Erythroblast (primary cell): Measurements from ENCODE around the gene GTPBP1.

Source experiments
- GATA1 ChIP-seq: IDR thresholded peaks from 2 replicates; pipeline ENCODE4 v1.6.1; 2011; ENCODE audit warnings: low read depth, mild to moderate bottlenecking, control low read depth, low read length, moderate library complexity
- POLR2A ChIP-seq: IDR thresholded peaks from 2 replicates; pipeline ENCODE4 v1.6.1; 2011; ENCODE audit warnings: mild to moderate bottlenecking, low read length

DNA sequence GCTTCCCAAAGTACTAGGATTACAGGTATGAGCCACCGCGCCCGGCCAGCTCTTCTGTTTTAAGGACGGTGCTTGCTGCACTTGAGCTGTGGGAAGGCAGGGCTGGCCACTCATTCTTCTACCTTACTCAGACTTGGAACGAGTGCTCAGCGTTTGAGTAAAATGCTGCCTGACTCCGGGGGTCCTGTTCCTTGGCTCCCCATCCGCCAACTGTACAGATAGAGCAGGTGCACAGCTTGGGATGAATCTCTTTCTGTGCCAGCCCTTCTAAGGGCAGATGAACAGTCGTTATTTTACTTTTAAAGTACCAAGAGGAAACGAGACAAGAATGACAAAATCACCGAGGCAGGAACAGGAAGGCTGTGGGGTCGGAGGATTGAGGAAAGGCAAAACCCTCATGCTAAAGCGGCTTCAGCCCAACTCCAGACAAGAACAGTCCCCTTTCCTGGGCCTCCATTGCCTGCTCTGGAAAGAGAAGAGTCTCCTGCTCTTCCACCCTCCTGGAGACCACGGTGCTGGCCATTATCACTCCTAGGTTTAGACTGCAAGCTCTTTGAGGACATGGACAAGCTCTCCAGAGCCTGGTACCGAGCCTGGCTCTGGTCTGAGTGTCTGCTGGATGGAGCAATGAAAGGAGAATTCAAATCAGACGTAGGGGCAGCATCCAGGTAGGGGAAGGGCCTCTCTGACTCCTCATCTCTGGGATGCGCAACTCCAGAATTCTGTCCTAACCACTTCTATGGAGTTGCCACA is 51.1 kb downstream of the GTPBP1 start:
- TF ChIP-seq POLR2A (no peak), GATA1 (no peak)
